Measurements from ENCODE around the gene LRRC25.
"Not testable (repeated sequence)": the region's sequence is repeated elsewhere in the genome, so short reads cannot be mapped to it uniquely, and the experiment has no call there.

LRRC25 gene

DNA sequence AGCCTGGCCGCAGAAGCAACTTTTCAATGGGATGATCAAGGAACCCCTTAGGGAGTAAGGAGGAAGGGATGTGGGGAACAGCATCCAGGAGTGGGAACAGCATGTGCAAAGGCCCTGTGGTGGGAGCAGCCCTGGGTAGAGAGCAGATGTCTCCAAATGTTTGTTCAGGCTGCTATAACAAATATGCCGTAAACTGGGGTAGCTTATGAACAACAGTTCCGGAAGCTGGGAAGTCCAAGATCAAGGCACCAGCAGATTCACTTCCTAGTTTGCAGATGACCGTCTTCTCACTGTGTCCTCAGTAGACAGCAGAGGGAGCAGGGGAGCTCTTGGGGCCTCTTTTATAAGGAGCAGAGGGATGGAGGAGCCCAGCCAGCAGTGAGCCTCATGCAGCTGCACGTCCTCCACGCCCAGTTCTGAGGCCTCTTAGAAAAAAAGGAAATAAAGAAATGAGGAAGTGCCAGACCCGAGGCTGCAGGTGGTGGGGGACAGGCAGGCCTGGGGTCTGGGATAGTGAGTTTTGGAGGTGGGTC lies 4.2 kb upstream of the LRRC25 start:
- no peak for DNase-seq

DNA sequence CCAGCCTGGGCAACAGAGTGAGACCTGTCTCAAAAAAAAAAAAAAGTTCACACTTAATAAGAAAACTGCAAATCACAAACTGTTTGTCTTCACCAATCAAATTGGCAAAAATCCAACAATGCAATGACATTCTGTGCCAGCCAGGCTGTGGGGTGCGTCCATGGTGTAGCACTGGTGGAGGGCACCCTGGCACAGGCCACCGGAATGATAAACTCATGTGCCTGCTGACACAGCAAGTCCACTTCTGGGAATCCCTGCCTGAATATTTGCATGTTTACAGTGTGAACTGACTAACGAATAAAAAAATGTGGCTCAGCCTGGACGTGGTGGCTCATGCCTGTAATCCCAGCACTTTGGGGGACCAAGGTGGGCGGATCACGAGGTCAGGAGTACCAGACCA lies 1.6 kb upstream of the LRRC25 start:
- DNase-seq = no peak

DNA sequence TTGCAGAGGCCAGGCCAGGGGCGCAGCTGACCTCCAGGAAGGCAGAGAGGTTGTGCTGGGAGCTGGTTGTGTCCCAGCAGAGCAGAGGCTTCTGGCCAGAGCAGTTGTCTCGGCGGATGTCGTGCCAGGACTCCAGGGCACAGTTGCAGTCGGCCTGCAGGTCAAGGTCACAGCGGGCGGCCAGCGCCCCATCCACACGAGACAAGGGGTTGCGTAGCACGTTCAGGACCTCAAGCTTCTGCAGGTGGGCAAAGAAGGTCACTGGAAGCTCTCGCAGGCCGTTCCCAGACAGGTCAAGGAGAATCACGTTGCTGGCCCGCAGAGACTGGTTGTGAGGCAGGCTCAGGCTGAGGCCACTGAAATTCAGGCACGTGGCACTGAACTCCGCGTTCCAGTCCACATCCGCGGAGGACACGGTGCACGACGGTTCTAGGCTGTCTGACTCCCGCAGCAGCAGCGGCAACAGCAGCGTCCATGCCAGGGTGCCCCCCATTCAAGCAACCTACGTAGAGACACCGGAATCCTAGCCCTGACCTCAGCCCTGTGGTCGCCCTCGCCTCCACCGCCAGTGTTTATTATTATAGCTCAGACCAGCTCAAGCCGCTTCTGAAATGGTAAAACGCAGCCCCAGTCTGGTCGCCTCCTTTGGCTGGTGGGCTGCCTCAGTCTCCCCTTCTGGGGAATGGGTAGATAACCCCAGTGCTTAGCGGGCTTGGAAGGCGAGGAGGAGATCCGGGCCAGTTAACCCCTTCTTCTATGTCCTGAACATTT lies 766 bp downstream of the LRRC25 start:
- DNase-seq = no peak

GRCh38 chr19:18393836-18394235 lies 3.6 kb downstream of the LRRC25 start:
- no peak for DNase-seq

- no peak for DNase-seq
These were observed 4.5 kb downstream of the LRRC25 start for GRCh38 chr19:18392926-18393325.

DNA sequence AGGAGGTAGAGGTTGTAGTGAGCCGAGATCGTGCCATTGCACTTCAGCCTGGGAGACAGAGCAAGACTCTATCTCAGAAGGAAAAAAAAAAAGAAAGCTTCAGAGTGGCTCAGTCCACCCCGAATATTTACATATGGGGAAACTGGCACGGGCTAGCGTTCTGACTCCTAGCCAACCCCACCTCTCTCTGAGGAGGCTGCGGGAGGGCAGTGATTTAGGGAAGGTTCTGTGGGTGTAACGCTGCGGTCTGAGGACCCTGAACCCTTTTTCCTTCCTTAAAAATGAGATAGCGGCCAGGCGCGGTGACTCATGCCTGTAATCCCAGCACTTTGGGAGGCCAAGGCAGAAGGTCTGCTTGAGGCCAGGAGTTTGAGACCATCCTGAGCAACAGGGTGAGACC lies 5.0 kb downstream of the LRRC25 start:
- DNase-seq = no peak

DNA sequence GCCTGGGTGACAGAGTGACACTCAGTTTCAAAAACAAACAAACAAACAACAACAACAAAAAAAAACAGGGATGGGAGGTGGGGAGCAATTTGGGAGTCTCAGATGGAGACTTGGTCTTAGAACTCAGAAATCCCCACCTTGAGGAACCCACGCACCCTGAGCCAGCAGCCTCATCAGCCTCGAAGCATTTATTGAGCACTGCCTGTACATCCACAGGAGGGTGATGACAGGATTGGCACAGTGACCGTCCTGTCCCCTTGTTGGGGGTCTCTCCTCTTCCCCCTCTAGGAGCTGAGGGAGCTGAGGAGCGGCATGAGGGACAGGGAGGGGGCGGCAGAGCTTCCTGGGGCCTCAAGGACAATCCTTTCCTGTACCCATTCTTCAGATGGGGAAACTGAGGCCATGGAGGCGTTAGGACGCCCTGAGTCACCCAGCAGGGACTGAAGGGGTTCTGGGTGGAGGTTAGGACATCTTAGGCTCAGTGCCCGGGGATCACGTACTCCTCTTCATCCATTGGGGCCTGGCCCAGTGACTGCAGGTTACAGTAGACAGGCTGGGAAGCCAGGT lies 5.8 kb downstream of the LRRC25 start:
- no peak for DNase-seq

DNA sequence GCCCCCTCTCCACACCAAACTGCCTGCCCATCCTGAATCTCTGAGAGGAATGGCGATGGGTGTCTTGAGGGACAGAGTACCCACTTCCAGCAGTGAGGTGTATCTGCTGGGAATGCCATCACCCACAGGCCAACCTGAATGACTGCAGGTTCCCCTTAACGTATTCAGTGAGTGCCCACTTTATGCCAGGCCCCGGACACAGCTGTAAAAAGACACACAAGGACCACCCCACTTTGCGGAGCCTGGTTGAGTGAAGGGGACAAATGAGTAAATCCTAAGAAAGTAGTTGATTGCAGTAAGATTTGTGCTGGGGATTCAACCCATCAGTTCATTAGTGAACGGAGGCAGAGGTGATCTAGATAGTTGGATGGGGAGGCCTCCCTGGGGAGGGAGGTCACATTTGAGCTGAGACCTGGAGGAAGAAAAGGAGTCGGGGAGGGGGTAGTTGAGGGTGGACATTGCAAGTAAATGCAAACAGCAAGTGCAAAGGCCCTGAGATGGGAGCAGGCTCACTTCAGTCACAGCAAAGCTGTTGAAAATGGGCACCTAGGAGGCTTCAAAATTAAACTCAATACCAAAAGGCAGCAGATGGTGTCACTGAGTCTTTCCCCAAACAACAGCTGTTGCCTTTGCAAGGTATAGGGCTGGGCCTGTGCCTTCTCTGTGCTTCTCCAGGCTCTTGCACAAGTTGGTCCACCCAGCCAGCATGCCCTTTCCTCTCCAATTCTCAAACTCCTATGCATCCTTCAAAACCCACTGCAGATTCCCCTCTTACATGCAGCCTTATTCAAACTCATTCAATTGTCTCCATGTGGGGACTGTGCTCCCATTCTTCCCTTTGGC lies 7.1 kb downstream of the LRRC25 start:
- no peak for DNase-seq

GRCh38 chr19:18389726-18390064 lies 7.7 kb downstream of the LRRC25 start:
- no peak for DNase-seq

GRCh38 chr19:18388960-18389725 lies 8.3 kb downstream of the LRRC25 start:
- no peak for DNase-seq

GRCh38 chr19:18388100-18388959 lies 9.1 kb downstream of the LRRC25 start:
- no peak for DNase-seq

- DNase-seq = no peak
These were observed 10.7 kb downstream of the LRRC25 start for GRCh38 chr19:18386543-18387271.

DNA sequence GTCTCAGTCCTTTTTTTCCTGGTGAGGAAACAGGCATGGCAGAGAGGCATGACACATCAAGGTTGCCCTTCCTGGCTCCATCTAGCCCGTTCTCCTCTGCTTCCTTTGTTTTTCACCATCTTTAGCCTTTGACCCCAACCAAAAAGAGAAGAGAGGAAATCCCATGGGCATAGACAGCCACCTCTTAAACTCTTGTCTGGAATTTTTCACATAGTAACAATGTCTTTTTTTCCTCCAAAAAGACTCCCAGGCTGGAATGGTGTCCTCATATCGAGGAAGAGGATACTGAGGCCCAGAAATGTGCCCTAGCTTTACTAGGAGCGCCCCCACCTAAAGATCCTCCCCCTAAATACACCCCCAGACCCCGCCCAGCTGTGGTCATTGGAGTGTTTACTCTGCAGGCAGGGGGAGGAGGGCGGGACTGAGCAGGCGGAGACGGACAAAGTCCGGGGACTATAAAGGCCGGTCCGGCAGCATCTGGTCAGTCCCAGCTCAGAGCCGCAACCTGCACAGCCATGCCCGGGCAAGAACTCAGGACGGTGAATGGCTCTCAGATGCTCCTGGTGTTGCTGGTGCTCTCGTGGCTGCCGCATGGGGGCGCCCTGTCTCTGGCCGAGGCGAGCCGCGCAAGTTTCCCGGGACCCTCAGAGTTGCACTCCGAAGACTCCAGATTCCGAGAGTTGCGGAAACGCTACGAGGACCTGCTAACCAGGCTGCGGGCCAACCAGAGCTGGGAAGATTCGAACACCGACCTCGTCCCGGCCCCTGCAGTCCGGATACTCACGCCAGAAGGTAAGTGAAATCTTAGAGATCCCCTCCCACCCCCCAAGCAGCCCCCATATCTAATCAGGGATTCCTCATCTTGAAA lies 11.5 kb downstream of the LRRC25 start, which contains the start of gene GDF15:
Gene GDF15 (plus strand): TSS at position 484 of the 868 bp plus-strand sequence. CDS start 32 bp downstream, at position 516.
- DNase-seq = no peak

- no peak for DNase-seq
These were observed 12.1 kb downstream of the LRRC25 start for GRCh38 chr19:18385359-18385674.

DNA sequence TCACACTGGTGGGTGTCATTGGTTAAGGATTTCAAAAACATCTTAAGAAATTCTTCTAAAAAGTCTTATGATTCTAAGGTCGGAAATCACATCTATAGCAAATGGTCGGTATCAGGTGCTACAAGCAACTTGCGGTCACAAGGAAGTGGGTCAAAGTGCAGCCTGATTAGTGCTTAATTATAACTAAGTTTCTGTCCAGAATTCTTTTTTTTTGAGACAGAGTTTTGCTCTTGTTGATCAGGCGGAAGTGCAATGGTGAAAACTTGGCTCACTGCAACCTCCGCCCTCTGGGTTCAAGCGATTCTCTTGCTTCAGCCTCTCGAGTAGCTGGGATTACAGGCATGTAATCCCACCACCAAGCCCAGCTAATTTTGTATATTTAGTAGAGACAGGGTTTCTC lies 12.6 kb downstream of the LRRC25 start:
- no peak for DNase-seq

DNA sequence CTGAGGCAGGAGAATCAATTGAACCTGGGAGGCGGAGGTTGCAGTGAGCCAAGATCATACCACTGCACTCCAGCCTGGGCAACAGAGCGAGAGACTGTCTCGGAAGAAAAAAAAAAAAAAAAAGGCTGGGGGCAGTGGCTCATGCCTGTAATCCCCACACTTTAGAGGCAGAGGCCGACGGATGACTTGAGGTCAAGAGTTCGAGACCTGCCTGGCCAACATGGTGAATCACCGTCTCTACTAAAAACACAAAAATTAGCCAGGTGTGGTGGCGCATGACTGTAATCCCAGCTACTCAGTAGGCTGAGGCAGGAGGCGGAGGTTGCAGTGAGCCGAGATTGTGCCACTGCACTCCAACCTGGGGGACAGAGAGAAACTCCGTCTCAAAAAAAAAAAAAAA lies 13.8 kb downstream of the LRRC25 start:
- not testable (repeated sequence) for DNase-seq

GRCh38 chr19:18380843-18381242 lies 16.6 kb downstream of the LRRC25 start:
- DNase-seq = no peak

- DNase-seq = no peak
These were observed 17.3 kb downstream of the LRRC25 start for GRCh38 chr19:18379803-18380747.

GRCh38 chr19:18377026-18377425 lies 20.4 kb downstream of the LRRC25 start:
- no peak for DNase-seq

All from cerebellar nuclear complex (tissue), 1 donor.